Activated CD4-positive, alpha-beta memory T cell treated with anti-CD3 and anti-CD28 coated beads for 36 hours (primary cell): ENCODE measurements around the gene GNMT. TPM values are rescaled to one million over a fixed set of nuclear protein-coding genes. Genes with fewer than 3 reads are reported as not detected.
"Not testable (repeated sequence)": the region's sequence is repeated elsewhere in the genome, so short reads cannot be mapped to it uniquely, and the experiment has no call there.

Experiments
- CTCF ChIA-PET: fragments of 350-600 bp; sonication (Branson Sonifier 250); formaldehyde crosslinking; loops from one replicate; lab custom pipeline; 2021; ENCODE audit warnings: antibody characterized with exemption, inconsistent platforms; lab: Charles Lee
- POLR2A ChIA-PET: fragments of 350-600 bp; sonication (Branson Sonifier 250); formaldehyde crosslinking; loops from one replicate; lab custom pipeline; 2021; ENCODE audit warnings: antibody characterized with exemption; lab: Charles Lee
- DNase-seq: peaks from one replicate; pipeline ENCODE4 v3.0.0-alpha.2; 2020
- H3K27ac Mint-ChIP-seq: one replicate; pipeline ENCODE4 v1.8.0; 2021; ENCODE audit warnings: mixed read lengths
- H3K27me3 Mint-ChIP-seq: one replicate; pipeline ENCODE4 v1.8.0; 2021; ENCODE audit warnings: mixed read lengths
- H3K36me3 Mint-ChIP-seq: one replicate; pipeline ENCODE4 v1.8.0; 2021; ENCODE audit warnings: mixed read lengths
- H3K4me1 Mint-ChIP-seq: one replicate; pipeline ENCODE4 v1.8.0; 2021; ENCODE audit warnings: low read depth, mixed read lengths
- H3K4me3 Mint-ChIP-seq: one replicate; pipeline ENCODE4 v1.8.0; 2021; ENCODE audit warnings: mild to moderate bottlenecking, mixed read lengths
- H3K9me3 Mint-ChIP-seq: one replicate; pipeline ENCODE4 v1.8.0; 2021; ENCODE audit warnings: mixed read lengths
- intact Hi-C: fragments of 100-400 bp; cut with micrococcal nuclease; formaldehyde crosslinking; loops from one replicate; pipeline ENCODE4 v1.15.1; 2023
- total RNA-seq, 2 experiments: library from RNA; stranded (reverse); gene quantifications; one replicate each; pipeline ENCODE4 v1.2.3, GENCODE V29; 2021

Gene GNMT
- total RNA-seq, 2 experiments from 2014 or later = not detected

DNA sequence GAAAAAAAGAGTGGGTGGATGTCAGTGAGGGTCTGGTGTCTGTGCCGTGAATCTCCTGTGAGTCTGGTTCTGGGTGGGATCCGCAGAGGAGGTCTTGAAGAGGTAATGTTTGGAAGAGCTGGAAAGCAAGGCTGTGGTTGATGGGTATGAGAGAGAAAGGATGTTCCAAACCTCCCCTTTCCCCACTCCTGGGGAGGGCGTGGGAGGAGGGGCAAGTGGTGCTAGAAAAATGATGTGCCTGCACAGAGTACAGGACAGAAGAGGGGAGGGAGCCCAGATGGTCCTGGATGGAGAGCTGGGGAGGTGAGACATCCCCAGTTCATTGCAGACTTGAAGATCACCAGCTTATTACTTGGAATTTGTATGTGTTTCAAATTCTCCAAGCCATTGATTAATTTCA is 28.1 kb upstream of the GNMT start:
- ChIA-PET POLR2A (no interaction called here), CTCF (no interaction called here)
- peaks cover 38% of the 10 kb centered on the region for H3K36me3 Mint-ChIP-seq
- H3K4me1 Mint-ChIP-seq = peaks cover 42% of the 10 kb centered on the region
- H3K4me3 Mint-ChIP-seq = peak overlapping the region; percentile 41
- H3K27me3 Mint-ChIP-seq = no peaks in the 10 kb centered on the region
- H3K9me3 Mint-ChIP-seq = no peaks in the 10 kb centered on the region
- peak overlapping the region; percentile 79 for H3K27ac Mint-ChIP-seq
- intact Hi-C loops = no loop called here
- DNase-seq = no peak

DNA sequence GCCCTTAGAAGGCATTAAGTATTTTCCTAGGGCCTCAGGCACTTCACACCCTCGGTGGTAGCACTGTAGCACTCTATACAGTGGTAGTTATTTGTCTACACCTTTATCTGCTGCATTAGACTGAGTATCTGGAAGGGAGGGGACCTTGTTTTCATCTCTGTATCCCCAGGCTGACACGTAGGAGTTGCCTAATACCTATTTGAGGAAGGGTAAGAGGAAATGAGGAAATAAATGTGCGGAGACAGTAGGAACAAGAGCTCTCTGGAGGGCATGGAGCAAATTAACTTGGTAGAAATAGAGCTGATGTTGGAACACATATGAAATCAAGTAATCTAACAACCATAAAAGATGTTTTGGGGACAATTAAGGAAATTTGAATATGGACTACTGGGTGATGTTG is 27.3 kb upstream of the GNMT start:
- POLR2A ChIA-PET = no interaction called here
- Mint-ChIP-seq H3K27ac (peak overlapping the region; percentile 11), H3K4me3 (no peak overlapping the region), H3K9me3 (no peaks in the 10 kb centered on the region), H3K36me3 (peaks cover 42% of the 10 kb centered on the region), H3K4me1 (peaks cover 43% of the 10 kb centered on the region), H3K27me3 (no peaks in the 10 kb centered on the region)
- CTCF ChIA-PET = no interaction called here
- intact Hi-C loops = no loop called here
- DNase-seq = no peak

DNA sequence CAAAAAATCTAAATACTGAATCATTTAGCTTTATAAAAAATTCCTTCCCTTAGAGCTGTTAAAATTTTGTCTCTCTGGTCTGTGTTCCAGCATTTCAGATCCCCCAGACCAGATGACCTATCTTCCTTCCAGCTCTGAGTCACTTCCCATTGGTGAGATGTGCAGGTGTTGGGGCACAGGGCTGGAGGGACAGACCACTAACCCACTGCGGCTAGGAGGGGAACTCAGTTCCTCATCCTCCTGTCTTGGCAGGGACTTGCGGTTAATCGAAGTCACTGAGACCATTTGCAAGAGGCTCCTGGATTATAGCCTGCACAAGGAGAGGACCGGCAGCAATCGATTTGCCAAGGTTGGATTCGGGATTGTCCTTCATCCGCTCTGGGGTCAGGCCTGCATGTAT is 25.2 kb upstream of the GNMT start:
- Mint-ChIP-seq H3K36me3 (peaks cover 41% of the 10 kb centered on the region), H3K4me1 (peaks cover 35% of the 10 kb centered on the region), H3K4me3 (no peak overlapping the region), H3K27ac (no peak overlapping the region), H3K27me3 (no peaks in the 10 kb centered on the region), H3K9me3 (no peaks in the 10 kb centered on the region)
- intact Hi-C loops = no loop called here
- ChIA-PET POLR2A (no interaction called here), CTCF (interaction anchor here (1.0 kb wide), 1 partner anchor 208 kb away, joined by 4 read pairs; no protein-coding TSS in a partner anchor)
- DNase-seq = no peak

DNA sequence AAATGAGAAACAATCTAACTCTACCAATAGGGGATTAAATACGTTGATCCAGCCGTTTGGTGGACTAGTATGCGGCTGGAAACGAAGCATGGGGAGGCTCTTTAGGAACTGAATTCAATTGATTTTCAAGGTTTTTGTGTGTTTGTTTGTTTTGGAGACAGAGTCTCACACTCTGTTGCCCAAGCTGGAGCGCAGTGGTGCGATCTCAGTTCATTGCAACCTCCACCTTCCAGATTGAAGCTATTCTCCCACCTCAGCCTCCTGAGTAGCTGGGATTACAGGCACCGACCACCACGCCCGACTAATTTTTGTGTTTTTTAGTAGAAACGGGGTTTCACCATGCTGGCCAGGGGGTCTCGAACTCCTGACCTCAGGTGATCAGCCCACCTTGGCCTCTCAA is 24.2 kb upstream of the GNMT start:
- no peak overlapping the region for H3K4me3 Mint-ChIP-seq
- H3K36me3 Mint-ChIP-seq = peaks cover 42% of the 10 kb centered on the region

DNA sequence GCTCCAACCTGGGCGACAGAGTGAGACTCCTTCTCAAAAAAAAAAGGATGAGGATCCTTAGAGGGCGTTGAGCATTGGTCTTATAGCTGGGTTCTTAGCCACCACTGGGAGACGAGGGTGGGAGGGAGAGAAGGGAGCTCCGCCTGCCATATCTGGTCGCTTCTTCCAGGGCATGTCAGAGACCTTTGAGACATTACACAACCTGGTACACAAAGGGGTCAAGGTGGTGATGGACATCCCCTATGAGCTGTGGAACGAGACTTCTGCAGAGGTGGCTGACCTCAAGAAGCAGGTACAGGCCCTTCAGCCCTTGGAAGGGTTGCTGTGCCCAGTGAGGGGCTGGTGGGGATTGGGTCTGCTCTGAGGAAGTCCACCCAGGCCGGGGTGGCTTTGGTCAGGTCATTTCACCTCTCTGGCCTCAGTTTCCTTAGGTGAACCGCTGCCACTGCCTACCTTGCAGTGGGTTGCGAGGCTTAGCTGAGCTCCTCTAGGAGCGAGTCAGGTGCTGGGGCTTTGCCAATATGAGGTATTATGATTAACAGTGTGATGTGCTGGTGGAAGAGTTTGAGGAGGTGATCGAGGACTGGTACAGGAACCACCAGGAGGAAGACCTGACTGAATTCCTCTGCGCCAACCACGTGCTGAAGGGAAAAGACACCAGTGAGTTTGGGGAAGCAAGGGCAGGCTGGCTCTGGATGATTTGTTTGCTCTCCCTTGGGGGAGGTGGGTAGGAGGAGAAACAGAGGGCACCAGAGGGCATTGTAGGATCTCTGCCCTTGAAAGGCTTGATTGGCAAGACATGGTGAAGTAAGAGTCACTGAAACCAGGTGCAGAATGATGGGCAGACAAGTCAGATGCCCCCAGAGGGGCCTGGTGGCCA is 22.8 kb upstream of the GNMT start:
- DNase-seq = no peak
- CTCF ChIA-PET = interaction anchor here (0.9 kb wide), 1 partner anchor 205 kb away, joined by 3 read pairs; no protein-coding TSS in a partner anchor
- H3K27ac Mint-ChIP-seq = no peak overlapping the region
- H3K4me3 Mint-ChIP-seq = no peak overlapping the region
- H3K36me3 Mint-ChIP-seq = peaks cover 31% of the 10 kb centered on the region
- POLR2A ChIA-PET = interaction anchor here (0.6 to 1.6 kb wide), 4 partner anchors 9 to 268 kb away, joined by 3 to 4 read pairs (median 4); partner anchors contain the start of genes CNPY3 and MEA1
- no peaks in the 10 kb centered on the region for H3K27me3 Mint-ChIP-seq
- intact Hi-C loops = no loop called here
- H3K4me1 Mint-ChIP-seq = peaks cover 13% of the 10 kb centered on the region
- H3K9me3 Mint-ChIP-seq = no peaks in the 10 kb centered on the region

More for the DNA sequence above, 24.2 kb upstream of the GNMT start:
- Mint-ChIP-seq H3K4me1 (peaks cover 25% of the 10 kb centered on the region), H3K27ac (no peak overlapping the region), H3K9me3 (no peaks in the 10 kb centered on the region), H3K27me3 (no peaks in the 10 kb centered on the region)
- POLR2A ChIA-PET = interaction anchor here (1.3 kb wide), 1 partner anchor 77 kb away, joined by 3 read pairs; the partner anchor contains the start of gene MEA1
- CTCF ChIA-PET = no interaction called here
- DNase-seq = no peak
- intact Hi-C loops = no loop called here

DNA sequence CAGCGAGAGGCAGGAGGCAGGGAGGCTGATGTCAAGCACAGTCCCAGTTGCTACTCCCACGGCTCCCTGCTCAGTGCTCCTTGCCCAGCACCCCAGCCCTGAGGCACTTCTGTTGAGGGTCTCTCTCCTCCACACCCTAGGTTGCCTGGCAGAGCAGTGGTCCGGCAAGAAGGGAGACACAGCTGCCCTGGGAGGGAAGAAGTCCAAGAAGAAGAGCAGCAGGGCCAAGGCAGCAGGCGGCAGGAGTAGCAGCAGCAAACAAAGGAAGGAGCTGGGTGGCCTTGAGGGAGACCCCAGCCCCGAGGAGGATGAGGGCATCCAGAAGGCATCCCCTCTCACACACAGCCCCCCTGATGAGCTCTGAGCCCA is 22.1 kb upstream of the GNMT start:
- no peak overlapping the region for H3K27ac Mint-ChIP-seq
- intact Hi-C loops = no loop called here
- ChIA-PET POLR2A (interaction anchor here (0.6 to 1.6 kb wide), 2 partner anchors 10 to 57 kb away, joined by 4 read pairs; partner anchors contain the start of gene CNPY3), CTCF (interaction anchor here (0.9 kb wide), 1 partner anchor 205 kb away, joined by 3 read pairs; no protein-coding TSS in a partner anchor)
- DNase-seq = no peak
- peaks cover 29% of the 10 kb centered on the region for H3K36me3 Mint-ChIP-seq
- H3K9me3 Mint-ChIP-seq = no peaks in the 10 kb centered on the region
- no peak overlapping the region for H3K4me3 Mint-ChIP-seq
- no peaks in the 10 kb centered on the region for H3K27me3 Mint-ChIP-seq
- peaks cover 7% of the 10 kb centered on the region for H3K4me1 Mint-ChIP-seq

DNA sequence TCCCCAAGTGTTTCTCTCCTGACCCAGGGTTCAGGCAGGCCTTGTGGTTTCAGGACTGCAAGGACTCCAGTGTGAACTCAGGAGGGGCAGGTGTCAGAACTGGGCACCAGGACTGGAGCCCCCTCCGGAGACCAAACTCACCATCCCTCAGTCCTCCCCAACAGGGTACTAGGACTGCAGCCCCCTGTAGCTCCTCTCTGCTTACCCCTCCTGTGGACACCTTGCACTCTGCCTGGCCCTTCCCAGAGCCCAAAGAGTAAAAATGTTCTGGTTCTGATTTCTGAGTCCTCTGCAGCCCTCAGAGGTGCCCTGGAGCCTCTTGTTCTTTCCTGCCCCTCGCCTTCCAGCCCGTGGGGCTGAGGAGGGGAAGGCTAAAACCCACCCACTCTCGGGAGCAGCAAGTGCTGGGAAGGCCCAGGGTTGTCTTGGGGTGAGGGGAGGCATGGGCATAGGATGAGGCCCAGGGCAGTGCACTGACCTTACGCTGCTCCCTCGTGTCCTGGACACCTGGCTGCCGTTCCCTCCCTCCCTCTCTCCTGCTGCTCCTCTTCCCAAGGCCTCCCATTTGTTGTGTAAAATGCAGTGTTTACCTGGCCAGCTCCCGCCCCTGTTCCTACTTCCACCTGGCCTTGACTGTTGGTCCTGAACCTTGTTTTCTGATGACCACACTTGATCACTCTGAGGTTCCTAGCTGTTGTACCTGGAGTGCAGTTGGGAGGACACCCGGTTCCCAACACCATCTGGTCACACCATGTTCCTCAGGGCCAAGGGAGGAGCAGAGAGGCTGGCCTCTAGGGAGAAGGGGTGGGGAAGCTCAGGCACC is 21.4 kb upstream of the GNMT start:
- no peaks in the 10 kb centered on the region for H3K27me3 Mint-ChIP-seq
- H3K36me3 Mint-ChIP-seq = peaks cover 31% of the 10 kb centered on the region
- no peak for DNase-seq
- no peak overlapping the region for H3K27ac Mint-ChIP-seq
- ChIA-PET POLR2A (interaction anchor here (1.2 kb wide), 1 partner anchor 10 kb away, joined by 3 read pairs; the partner anchor contains the start of gene CNPY3), CTCF (interaction anchor here (0.9 kb wide), 1 partner anchor 205 kb away, joined by 3 read pairs; no protein-coding TSS in a partner anchor)
- H3K4me3 Mint-ChIP-seq = no peak overlapping the region
- intact Hi-C loops = no loop called here
- no peaks in the 10 kb centered on the region for H3K9me3 Mint-ChIP-seq
- H3K4me1 Mint-ChIP-seq = peaks cover 5% of the 10 kb centered on the region

DNA sequence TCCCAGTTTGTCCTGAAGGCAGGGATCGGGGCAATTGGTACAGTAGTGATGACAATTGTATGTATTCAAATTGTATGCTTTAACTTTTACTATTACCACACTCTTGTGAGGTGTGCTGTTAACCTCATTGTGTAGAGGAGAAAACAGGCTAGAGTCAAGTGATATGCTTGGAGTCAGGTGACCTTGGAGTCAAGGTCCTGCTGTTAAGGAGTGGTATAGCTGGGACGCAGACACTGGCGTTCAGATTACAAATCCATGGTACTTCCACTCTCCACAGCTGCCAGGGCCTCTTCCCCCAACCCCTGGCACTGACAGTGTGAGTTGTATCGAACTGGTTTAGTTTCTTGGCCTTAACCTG is 20.8 kb upstream of the GNMT start:
- peaks cover 30% of the 10 kb centered on the region for H3K36me3 Mint-ChIP-seq
- no peaks in the 10 kb centered on the region for H3K9me3 Mint-ChIP-seq
- POLR2A ChIA-PET = interaction anchor here (1.2 kb wide), 1 partner anchor 10 kb away, joined by 3 read pairs; the partner anchor contains the start of gene CNPY3
- CTCF ChIA-PET = no interaction called here
- intact Hi-C loops = no loop called here
- no peak overlapping the region for H3K4me3 Mint-ChIP-seq
- DNase-seq = no peak
- H3K27me3 Mint-ChIP-seq = no peaks in the 10 kb centered on the region
- peaks cover 4% of the 10 kb centered on the region for H3K4me1 Mint-ChIP-seq
- H3K27ac Mint-ChIP-seq = no peak overlapping the region

DNA sequence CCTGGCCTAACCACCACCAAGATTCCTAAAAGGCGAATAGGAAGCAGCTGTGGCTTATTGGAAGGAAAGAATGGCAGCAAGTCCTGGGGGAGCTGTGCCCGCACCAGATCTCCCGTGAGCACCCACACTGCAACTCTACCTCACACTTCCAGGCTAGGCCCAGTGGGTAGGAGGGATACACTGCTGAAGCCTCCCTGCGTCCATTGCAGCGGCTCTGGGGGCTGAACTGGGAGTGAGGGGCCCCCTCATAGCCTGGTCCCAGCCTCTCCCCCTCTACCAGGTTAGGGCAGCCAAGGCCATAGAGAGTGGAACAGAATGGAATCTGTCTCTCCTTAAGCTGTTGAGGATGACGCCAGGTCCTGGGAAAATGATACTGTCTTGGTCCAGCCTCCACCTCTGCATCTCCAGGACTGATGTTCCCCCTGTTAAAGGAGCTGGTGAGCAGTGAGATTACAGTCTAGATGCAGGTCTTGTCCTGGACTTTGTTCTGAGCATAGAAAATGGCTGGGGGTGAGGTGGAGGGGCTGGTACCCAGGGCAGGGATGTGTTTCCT is 20.0 kb upstream of the GNMT start:
- no peaks in the 10 kb centered on the region for H3K9me3 Mint-ChIP-seq
- H3K27me3 Mint-ChIP-seq = no peaks in the 10 kb centered on the region
- H3K27ac Mint-ChIP-seq = peak overlapping the region; percentile 33
- ChIA-PET CTCF (no interaction called here), POLR2A (interaction anchor here (0.6 to 1.2 kb wide), 2 partner anchors 11 to 287 kb away, joined by 3 read pairs; partner anchors contain the start of gene CNPY3)
- H3K36me3 Mint-ChIP-seq = peaks cover 29% of the 10 kb centered on the region
- H3K4me3 Mint-ChIP-seq = no peak overlapping the region
- DNase-seq = no peak
- H3K4me1 Mint-ChIP-seq = peaks cover 1% of the 10 kb centered on the region
- intact Hi-C loops = no loop called here

DNA sequence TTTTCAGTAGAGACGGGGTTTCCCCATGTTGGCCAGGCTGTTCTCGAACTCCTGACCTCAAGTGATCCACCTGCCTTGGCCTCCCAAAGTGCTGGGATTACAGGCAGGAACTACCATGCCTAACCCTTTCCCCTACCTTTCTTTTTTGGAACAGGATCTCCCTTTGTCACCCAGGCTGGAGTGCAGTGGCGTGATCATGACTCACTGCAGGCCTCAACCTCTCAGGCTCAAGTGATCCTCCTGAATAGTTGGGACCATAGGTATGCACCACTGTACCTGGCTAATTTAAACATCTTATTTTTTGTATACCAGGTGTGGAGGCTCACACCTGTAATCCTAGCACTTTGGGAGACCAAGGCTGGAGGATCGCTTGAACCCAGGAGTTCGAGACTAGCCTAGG is 19.2 kb upstream of the GNMT start:
- H3K4me3 Mint-ChIP-seq, CTCF ChIA-PET, H3K27ac Mint-ChIP-seq, H3K9me3 Mint-ChIP-seq, DNase-seq, intact Hi-C loops, H3K27me3 Mint-ChIP-seq, POLR2A ChIA-PET, H3K4me1 Mint-ChIP-seq: not testable (repeated sequence)
- H3K36me3 Mint-ChIP-seq = peaks cover 23% of the 10 kb centered on the region

DNA sequence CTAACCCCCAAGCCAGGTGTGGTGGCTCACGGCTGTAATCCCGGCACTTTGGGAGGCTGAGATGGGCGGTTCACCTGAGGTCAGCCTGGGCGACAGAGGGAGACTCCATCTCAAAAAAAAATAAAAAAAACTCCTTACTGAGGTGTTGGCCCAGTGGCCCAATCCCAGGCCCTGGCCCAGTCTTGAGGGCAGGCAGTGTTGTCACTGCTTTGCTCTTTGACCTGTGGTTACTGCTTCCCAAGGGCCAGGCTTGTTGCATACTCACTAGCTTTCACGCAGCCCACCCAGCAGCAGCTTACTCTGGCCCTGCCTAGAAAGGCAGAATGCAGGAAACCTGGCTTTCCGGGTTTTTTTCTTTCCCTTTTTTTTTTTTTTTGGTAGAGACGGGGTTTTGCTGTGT is 18.1 kb upstream of the GNMT start:
- no peak overlapping the region for H3K27ac Mint-ChIP-seq
- ChIA-PET POLR2A (no interaction called here), CTCF (no interaction called here)

More for the DNA sequence above, 18.1 kb upstream of the GNMT start:
- intact Hi-C loops = no loop called here
- H3K9me3 Mint-ChIP-seq = no peaks in the 10 kb centered on the region
- peaks cover 1% of the 10 kb centered on the region for H3K4me1 Mint-ChIP-seq
- H3K36me3 Mint-ChIP-seq = peaks cover 19% of the 10 kb centered on the region
- H3K27me3 Mint-ChIP-seq = no peaks in the 10 kb centered on the region
- DNase-seq = no peak
- H3K4me3 Mint-ChIP-seq = no peak overlapping the region
